ENCODE measurements around the gene TMEM254.
"Not testable (repeated sequence)": the region's sequence is repeated elsewhere in the genome, so short reads cannot be mapped to it uniquely, and the experiment has no call there.

TMEM254 gene

DNA sequence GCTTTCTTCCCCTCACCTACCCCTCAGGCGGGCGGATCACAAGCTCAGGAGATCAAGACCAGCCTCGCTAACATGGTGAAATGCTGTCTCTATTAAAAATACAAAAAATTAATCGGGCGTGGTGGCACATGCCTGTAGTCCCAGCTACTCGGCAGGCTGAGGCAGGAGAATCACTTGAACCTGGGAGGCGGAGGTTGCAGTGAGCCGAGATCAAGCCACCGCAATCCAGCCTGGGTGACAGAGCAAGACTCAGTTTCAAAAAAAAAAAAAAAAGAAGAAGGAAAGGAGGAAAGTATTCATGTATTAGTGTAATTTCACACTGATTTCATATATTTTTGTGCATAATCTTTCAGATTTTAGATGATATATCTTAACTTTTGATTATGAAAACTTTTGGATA, 55.2 kb downstream of the TMEM254 start:
- DNase-seq, result not testable (repeated sequence)

DNA sequence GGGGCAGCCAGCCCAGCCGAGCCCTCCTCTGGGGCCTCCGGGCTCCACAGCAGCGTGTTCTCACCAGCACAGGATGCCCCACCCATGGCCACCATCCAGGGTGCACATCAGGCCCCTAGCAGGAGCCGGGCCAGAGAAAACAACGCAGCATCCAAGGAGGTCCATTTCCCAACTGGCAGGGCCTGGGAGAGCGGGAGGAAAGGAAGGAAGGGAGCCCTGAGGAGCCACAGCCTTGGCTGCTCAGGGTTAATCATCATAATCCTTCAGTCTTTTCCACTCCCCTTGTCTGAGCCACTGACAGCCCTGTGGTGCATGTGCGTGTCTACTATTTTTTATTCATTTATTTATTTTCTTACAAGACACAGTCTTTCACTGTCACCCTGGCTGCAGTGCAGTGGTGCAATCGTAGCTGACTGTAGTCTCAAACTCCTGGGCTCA, 57.7 kb downstream of the TMEM254 start:
- DNase-seq, result no peak

DNA sequence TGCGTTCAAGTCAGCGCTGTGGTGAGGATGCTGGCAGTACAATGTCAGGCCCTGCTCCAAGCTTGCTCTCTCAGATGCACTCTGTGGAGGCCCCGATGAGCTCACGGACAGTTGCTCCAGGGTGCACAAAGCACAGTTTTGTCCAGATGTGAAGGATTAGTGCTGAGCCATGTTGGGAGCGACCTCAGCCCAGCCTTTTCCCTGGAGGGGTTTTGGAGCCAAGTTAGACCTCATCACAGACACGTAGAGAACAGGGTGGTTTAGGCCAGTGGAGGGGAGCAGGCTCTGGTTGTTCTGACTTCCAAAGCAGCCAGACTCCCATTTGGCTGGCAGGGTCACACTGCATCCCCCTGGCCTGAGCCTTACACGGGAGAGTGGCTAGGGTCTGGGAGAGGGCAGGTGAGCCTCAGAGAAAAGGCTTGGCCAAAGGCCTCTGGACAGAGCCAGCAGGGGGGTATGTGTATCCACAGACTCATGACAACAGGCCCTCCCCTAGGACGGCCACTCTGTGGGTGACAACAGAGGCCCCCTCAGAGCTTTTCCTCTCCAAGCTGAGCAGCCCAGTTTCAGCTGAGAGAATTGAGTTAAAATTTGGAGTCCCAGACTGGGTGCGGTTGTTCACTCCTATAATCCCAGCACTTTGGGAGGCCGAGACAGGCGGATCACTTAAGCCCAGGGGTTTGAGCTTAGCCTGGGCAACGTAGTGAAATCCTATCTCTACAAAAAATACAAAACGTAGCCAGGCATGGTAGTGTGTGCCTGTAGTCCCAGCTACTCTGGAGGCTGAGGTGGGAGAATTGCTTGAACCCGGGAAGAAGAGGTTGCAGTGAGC, 58.8 kb downstream of the TMEM254 start:
- no peak for DNase-seq

- DNase-seq, result no peak
Measured at GRCh38 chr10:80137920-80138319, 59.5 kb downstream of the TMEM254 start.

DNA sequence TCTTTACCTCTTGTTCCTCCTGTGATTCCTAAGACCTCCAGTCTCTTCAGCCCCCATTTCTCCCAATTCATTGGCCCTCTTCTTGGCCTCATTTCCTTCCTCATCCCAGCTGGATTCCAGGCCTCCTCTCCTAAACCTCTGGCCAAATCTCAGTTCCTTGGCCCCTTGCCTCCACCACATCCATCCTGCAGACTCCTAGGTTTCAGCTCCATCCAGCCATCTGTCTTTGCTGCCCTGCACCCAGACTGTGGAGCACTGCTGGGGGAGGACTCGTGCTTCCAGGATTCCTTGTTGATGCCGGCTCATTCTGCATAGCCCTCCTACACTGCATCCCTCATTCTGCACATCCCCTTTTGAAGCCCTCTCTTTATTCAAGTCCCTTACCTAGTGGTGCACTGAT, 60.8 kb downstream of the TMEM254 start:
- no peak for DNase-seq

GRCh38 chr10:80140251-80140650, 61.8 kb downstream of the TMEM254 start:
- no peak for DNase-seq

GRCh38 chr10:80141696-80142460, 63.4 kb downstream of the TMEM254 start:
- no peak for DNase-seq

All from CD4-positive, alpha-beta T cell treated with Interleukin-21 for 1 hour (primary cell).